Testis (tissue), 5 donors: ENCODE measurements around the gene FAM180B. TPM values are rescaled to one million over a fixed set of nuclear protein-coding genes. Genes with fewer than 3 reads are reported as not detected.

Source experiments
- DNase-seq: peaks from one replicate; pipeline ENCODE4 v3.0.0-alpha.2; 2019
- H3K27ac ChIP-seq, 2 donors: fragments of 200-600 bp; sonication (generic); one replicate each; pipeline ENCODE4 v1.5.1; 2019
- H3K27me3 ChIP-seq: fragments of 200-600 bp; sonication (generic); one replicate; pipeline ENCODE4 v1.5.1; 2019
- H3K36me3 ChIP-seq: fragments of 200-600 bp; sonication (generic); one replicate; pipeline ENCODE4 v1.5.1; 2017; ENCODE audit warnings: low read depth; ENCODE audit errors: missing control alignments
- H3K4me1 ChIP-seq: fragments of 200-600 bp; sonication (generic); one replicate; pipeline ENCODE4 v1.5.1; 2019
- H3K4me3 ChIP-seq, 2 donors: fragments of 200-600 bp; sonication (generic); one replicate each; pipeline ENCODE4 v1.5.1; 2017 to 2019
- H3K9me3 ChIP-seq: fragments of 200-600 bp; sonication (generic); one replicate; pipeline ENCODE4 v1.5.1; 2017
- CTCF ChIP-seq, 3 experiments: fragments of 450-650 bp in 2 of 3; fragments of 200-600 bp in 1 of 3; sonication (generic) in 1 of 3; IDR thresholded peaks; one replicate each; pipeline ENCODE4 v1.5.1; 2016 to 2019; ENCODE audit warnings: antibody characterized with exemption in 3 of 3, mild to moderate bottlenecking in 2 of 3, moderate library complexity in 1 of 3
- POLR2A ChIP-seq: fragments of 450-650 bp; IDR thresholded peaks from one replicate; pipeline ENCODE4 v1.6.1; 2017; ENCODE audit warnings: antibody characterized with exemption, mild to moderate bottlenecking, moderate library complexity
- WGBS, 2 donors: methylation state at CpG; one replicate each; pipeline ENCODE4 v1.1.5; 2018; 5-methylcytosine and 5-hydroxymethylcytosine counted together
- intact Hi-C: fragments of 100-400 bp; cut with DNase I; formaldehyde crosslinking; loops from one replicate; pipeline ENCODE4 v1.15.1; 2023; ENCODE audit warnings: low total_unique reads
- long read RNA-seq, 2 donors: transcript quantifications; one replicate each; lab custom pipeline, GENCODE V29; 2026
- polyA plus RNA-seq: library from polyadenylated mRNA; stranded (reverse); fragments of 350-450 nt; fragmentation: Illumina TruSeq; extraction: RNeasy Lipid Tissue Mini Kit (QIAGEN cat#74804); gene quantifications from one replicate; pipeline ENCODE4 v1.2.3, GENCODE V29; 2014; ENCODE audit warnings: low read depth, low replicate concordance; ENCODE audit not compliant: insufficient read depth
- total RNA-seq, 2 donors: library from RNA; depleted of rRNA; stranded (reverse); fragments of >200 nt; gene quantifications; one replicate each; pipeline ENCODE4 v1.2.3, GENCODE V29; 2016

Gene FAM180B
- total RNA-seq (not detected), polyA plus RNA-seq (1.1 TPM)
- long read RNA-seq, donor 1, result 0 reads
- long read RNA-seq, donor 2, result 0 reads

GRCh38 chr11:47586098-47586855 lies at the start of gene FAM180B:
FAM180B (plus strand) TSS chr11:47586678; CDS start chr11:47586769, 91 bp downstream.
- H3K9me3 ChIP-seq, result no peaks in the 10 kb centered on the region
- peak within 1 kb of the TSS in 1 of 2 donors; percentile 20 for H3K27ac ChIP-seq
- H3K4me1 ChIP-seq, result peaks cover 4% of the 10 kb centered on the region
- no peaks in the 10 kb centered on the region for H3K36me3 ChIP-seq
- H3K27me3 ChIP-seq, result no peaks in the 10 kb centered on the region
- intact Hi-C loops, result no loop called here
- no peak within 1 kb of the TSS for H3K4me3 ChIP-seq
- 64 to 75% methylated on average over 5 to 12 of the region's 12 CpGs for WGBS, 2 donors
- no peak for TF ChIP-seq CTCF (IDR thresholded peaks at IDR 0.05)
- TF ChIP-seq POLR2A, result no peak
- no peak for DNase-seq

- no peak for TF ChIP-seq POLR2A
- TF ChIP-seq CTCF (IDR thresholded peaks at IDR 0.05), result no peak
- H3K4me1 ChIP-seq, result peaks cover 32% of the 10 kb centered on the region
- no peak overlapping the region for H3K27ac ChIP-seq
- WGBS, 2 donors, result 50 to 65% methylated on average over 3 of the region's 3 CpGs
- H3K27me3 ChIP-seq, result no peaks in the 10 kb centered on the region
- no peak overlapping the region for H3K4me3 ChIP-seq
- H3K36me3 ChIP-seq, result no peaks in the 10 kb centered on the region
- no peak for DNase-seq
- H3K9me3 ChIP-seq, result no peaks in the 10 kb centered on the region
- intact Hi-C loops, result no loop called here
Observed at GRCh38 chr11:47536915-47537314, 49.6 kb upstream of the FAM180B start.

- Histone ChIP-seq H3K4me3 (no peak overlapping the region), H3K27me3 (no peaks in the 10 kb centered on the region), H3K36me3 (no peaks in the 10 kb centered on the region), H3K9me3 (no peaks in the 10 kb centered on the region), H3K27ac (no peak overlapping the region), H3K4me1 (peaks cover 15% of the 10 kb centered on the region)
- intact Hi-C loops, result no loop called here
- no peak for DNase-seq
- 82 to 83% methylated on average over 10 of the region's 10 CpGs for WGBS, 2 donors
- no peak for TF ChIP-seq POLR2A
- TF ChIP-seq CTCF (IDR thresholded peaks at IDR 0.05), result no peak
Observed at GRCh38 chr11:47538741-47539565, 47.5 kb upstream of the FAM180B start.

GRCh38 chr11:47539681-47540039 lies 46.8 kb upstream of the FAM180B start:
- no peak for TF ChIP-seq POLR2A
- no peak for TF ChIP-seq CTCF (IDR thresholded peaks at IDR 0.05)
- Histone ChIP-seq H3K4me1 (peaks cover 15% of the 10 kb centered on the region), H3K36me3 (no peaks in the 10 kb centered on the region), H3K4me3 (no peak overlapping the region), H3K27ac (no peak overlapping the region), H3K9me3 (no peaks in the 10 kb centered on the region), H3K27me3 (no peaks in the 10 kb centered on the region)
- no peak for DNase-seq
- WGBS, 2 donors, result 44 to 51% methylated on average over 2 of the region's 2 CpGs
- intact Hi-C loops, result no loop called here
